ENCODE measurements around the gene RBBP6. TPM values are rescaled to one million over a fixed set of nuclear protein-coding genes. Genes with fewer than 3 reads are reported as not detected.

The RBBP6 gene
- total and polyA plus RNA-seq, 9 of the 15 experiments (the other 6 are each of a cell fraction or from before 2014, with no cell fraction given): 19.2 to 76.6 (median 42.7) TPM

DNA sequence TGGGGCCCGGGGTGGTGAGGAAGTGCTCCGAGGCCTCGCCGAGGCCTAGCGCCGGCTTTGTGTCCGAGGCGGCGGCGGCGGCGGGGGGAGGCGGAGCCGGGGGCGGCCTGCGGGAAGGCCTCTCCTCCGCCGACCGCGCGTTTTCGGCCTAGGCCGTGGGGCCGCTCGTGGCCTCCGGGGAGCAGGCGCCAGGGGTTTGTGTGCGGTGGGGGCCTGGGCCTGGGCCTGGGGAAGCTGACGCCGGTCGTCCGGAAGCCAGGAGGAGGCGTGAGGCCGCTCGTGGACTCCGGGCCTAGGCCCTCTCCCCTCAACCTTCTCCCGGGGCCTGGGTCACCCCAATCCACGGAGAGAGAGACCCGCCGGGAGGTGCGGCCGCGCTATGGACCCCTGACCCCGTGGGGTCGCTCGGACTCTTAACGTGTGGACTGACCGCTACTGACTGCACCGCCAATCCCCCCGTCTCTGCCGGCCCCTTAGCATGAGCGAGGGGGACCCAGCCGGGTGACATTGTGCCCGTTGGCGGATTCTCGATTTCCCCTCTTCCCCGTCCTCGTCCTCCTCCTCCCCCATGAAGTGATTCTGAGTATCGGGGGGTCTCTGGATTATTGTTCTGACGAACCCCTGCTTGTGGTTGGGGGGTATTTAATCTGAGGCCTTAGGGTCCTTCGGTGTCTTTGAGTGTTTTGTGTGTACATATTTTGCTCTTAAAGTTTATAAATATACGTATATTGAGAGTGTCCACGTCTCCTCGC lies 660 bp downstream of the RBBP6 start (continued):
- TF ChIP-seq, protein P1, sequence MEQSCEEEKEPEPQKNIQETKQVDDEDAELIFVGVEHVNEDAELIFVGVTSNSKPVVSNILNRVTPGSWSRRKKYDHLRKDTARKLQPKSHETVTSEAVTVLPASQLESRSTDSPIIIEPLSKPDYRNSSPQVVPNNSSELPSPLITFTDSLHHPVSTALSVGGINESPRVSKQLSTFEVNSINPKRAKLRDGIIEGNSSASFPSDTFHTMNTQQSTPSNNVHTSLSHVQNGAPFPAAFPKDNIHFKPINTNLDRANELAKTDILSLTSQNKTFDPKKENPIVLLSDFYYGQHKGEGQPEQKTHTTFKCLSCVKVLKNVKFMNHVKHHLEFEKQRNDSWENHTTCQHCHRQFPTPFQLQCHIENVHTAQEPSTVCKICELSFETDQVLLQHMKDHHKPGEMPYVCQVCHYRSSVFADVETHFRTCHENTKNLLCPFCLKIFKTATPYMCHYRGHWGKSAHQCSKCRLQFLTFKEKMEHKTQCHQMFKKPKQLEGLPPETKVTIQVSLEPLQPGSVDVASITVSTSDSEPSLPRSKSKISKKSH (CRISPR knock-in tag; IDR thresholded peaks at IDR 0.05): no peak
- TF ChIP-seq ZBTB17 (CRISPR knock-in tag; IDR thresholded peaks at IDR 0.05): 0 out of 2 replicates have a peak, but pooled peaks have one; percentile 21
- TF ChIP-seq, protein P2, sequence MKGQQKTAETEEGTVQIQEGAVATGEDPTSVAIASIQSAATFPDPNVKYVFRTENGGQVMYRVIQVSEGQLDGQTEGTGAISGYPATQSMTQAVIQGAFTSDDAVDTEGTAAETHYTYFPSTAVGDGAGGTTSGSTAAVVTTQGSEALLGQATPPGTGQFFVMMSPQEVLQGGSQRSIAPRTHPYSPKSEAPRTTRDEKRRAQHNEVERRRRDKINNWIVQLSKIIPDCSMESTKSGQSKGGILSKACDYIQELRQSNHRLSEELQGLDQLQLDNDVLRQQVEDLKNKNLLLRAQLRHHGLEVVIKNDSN (CRISPR knock-in tag; IDR thresholded peaks at IDR 0.05): no peak; the same call in 1 of the 2 replicates
- TF ChIP-seq, protein P3, sequence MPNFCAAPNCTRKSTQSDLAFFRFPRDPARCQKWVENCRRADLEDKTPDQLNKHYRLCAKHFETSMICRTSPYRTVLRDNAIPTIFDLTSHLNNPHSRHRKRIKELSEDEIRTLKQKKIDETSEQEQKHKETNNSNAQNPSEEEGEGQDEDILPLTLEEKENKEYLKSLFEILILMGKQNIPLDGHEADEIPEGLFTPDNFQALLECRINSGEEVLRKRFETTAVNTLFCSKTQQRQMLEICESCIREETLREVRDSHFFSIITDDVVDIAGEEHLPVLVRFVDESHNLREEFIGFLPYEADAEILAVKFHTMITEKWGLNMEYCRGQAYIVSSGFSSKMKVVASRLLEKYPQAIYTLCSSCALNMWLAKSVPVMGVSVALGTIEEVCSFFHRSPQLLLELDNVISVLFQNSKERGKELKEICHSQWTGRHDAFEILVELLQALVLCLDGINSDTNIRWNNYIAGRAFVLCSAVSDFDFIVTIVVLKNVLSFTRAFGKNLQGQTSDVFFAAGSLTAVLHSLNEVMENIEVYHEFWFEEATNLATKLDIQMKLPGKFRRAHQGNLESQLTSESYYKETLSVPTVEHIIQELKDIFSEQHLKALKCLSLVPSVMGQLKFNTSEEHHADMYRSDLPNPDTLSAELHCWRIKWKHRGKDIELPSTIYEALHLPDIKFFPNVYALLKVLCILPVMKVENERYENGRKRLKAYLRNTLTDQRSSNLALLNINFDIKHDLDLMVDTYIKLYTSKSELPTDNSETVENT (CRISPR knock-in tag; IDR thresholded peaks at IDR 0.05): 0 out of 2 replicates have a peak, but pooled peaks have one; percentile 22
- TF ChIP-seq, protein P4, sequence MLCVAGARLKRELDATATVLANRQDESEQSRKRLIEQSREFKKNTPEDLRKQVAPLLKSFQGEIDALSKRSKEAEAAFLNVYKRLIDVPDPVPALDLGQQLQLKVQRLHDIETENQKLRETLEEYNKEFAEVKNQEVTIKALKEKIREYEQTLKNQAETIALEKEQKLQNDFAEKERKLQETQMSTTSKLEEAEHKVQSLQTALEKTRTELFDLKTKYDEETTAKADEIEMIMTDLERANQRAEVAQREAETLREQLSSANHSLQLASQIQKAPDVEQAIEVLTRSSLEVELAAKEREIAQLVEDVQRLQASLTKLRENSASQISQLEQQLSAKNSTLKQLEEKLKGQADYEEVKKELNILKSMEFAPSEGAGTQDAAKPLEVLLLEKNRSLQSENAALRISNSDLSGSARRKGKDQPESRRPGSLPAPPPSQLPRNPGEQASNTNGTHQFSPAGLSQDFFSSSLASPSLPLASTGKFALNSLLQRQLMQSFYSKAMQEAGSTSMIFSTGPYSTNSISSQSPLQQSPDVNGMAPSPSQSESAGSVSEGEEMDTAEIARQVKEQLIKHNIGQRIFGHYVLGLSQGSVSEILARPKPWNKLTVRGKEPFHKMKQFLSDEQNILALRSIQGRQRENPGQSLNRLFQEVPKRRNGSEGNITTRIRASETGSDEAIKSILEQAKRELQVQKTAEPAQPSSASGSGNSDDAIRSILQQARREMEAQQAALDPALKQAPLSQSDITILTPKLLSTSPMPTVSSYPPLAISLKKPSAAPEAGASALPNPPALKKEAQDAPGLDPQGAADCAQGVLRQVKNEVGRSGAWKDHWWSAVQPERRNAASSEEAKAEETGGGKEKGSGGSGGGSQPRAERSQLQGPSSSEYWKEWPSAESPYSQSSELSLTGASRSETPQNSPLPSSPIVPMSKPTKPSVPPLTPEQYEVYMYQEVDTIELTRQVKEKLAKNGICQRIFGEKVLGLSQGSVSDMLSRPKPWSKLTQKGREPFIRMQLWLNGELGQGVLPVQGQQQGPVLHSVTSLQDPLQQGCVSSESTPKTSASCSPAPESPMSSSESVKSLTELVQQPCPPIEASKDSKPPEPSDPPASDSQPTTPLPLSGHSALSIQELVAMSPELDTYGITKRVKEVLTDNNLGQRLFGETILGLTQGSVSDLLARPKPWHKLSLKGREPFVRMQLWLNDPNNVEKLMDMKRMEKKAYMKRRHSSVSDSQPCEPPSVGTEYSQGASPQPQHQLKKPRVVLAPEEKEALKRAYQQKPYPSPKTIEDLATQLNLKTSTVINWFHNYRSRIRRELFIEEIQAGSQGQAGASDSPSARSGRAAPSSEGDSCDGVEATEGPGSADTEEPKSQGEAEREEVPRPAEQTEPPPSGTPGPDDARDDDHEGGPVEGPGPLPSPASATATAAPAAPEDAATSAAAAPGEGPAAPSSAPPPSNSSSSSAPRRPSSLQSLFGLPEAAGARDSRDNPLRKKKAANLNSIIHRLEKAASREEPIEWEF (CRISPR knock-in tag; IDR thresholded peaks at IDR 0.05): no peak
- no peak for TF ChIP-seq ARID2 (IDR thresholded peaks at IDR 0.05)
- TF ChIP-seq, protein P5, sequence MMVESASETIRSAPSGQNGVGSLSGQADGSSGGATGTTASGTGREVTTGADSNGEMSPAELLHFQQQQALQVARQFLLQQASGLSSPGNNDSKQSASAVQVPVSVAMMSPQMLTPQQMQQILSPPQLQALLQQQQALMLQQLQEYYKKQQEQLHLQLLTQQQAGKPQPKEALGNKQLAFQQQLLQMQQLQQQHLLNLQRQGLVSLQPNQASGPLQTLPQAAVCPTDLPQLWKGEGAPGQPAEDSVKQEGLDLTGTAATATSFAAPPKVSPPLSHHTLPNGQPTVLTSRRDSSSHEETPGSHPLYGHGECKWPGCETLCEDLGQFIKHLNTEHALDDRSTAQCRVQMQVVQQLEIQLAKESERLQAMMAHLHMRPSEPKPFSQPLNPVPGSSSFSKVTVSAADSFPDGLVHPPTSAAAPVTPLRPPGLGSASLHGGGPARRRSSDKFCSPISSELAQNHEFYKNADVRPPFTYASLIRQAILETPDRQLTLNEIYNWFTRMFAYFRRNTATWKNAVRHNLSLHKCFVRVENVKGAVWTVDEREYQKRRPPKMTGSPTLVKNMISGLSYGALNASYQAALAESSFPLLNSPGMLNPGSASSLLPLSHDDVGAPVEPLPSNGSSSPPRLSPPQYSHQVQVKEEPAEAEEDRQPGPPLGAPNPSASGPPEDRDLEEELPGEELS (CRISPR knock-in tag; IDR thresholded peaks at IDR 0.05; ENCODE audit: borderline replicate concordance): no peak
- no peak for TF ChIP-seq ZNF76 (CRISPR knock-in tag; IDR thresholded peaks at IDR 0.05; ENCODE audit: borderline replicate concordance)
- TF ChIP-seq, protein P6, sequence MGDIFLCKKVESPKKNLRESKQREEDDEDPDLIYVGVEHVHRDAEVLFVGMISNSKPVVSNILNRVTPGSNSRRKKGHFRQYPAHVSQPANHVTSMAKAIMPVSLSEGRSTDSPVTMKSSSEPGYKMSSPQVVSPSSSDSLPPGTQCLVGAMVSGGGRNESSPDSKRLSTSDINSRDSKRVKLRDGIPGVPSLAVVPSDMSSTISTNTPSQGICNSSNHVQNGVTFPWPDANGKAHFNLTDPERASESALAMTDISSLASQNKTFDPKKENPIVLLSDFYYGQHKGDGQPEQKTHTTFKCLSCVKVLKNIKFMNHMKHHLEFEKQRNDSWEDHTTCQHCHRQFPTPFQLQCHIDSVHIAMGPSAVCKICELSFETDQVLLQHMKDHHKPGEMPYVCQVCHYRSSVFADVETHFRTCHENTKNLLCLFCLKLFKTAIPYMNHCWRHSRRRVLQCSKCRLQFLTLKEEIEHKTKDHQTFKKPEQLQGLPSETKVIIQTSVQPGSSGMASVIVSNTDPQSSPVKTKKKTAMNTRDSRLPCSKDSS (IDR thresholded peaks at IDR 0.05; ENCODE audit: low read depth, partially characterized antibody): no peak
- TF ChIP-seq RCOR1 (IDR thresholded peaks at IDR 0.05; ENCODE audit: borderline replicate concordance in 1 of 2, low read depth in 2 of 2, low read length in 2 of 2): no peak
- no peak for TF ChIP-seq E2F3 (CRISPR knock-in tag; IDR thresholded peaks at IDR 0.05)
- TF ChIP-seq CHD1 (IDR thresholded peaks at IDR 0.05; ENCODE audit: low read length): no peak
